PC-9 (cell line): ENCODE data around the gene RDH16.

Experiments
- CTCF ChIP-seq: fragments of 200-600 bp; sonication (generic); conservative IDR thresholded peaks from 2 replicates; pipeline ENCODE4 v1.6.1; 2017; ENCODE audit warnings: mixed run types, antibody characterized with exemption, mild to moderate bottlenecking, moderate library complexity
- EZH2 ChIP-seq: fragments of 200-600 bp; sonication (generic); IDR thresholded peaks from 2 replicates; pipeline ENCODE4 v1.8.0; 2017; ENCODE audit warnings: antibody characterized with exemption, low read depth

GRCh38 chr12:56935752-56936151, 21.7 kb downstream of the RDH16 start:
- no peak for TF ChIP-seq CTCF
- TF ChIP-seq EZH2 = no peak
